ENCODE results near the gene UCMA. TPM values are rescaled to one million over a fixed set of nuclear protein-coding genes. Genes with fewer than 3 reads are reported as not detected.

The UCMA gene
- total RNA-seq, 1 experiment from 2014 or later, result not detected

GRCh38 chr10:13193637-13194036, 40.5 kb downstream of the UCMA start:
- Mint-ChIP-seq H3K36me3 (ENCODE audit: insufficient read depth, unreplicated experiment) (peaks cover 12% of the 10 kb centered on the region), H3K4me1 (ENCODE audit: low read depth, unreplicated experiment) (no peaks in the 10 kb centered on the region), H3K4me3 (ENCODE audit: low read depth, unreplicated experiment) (no peak overlapping the region), H3K27me3 (ENCODE audit: unreplicated experiment) (no peaks in the 10 kb centered on the region), H3K27ac (ENCODE audit: unreplicated experiment) (no peak overlapping the region), H3K9me3 (ENCODE audit: low read depth, unreplicated experiment) (no peaks in the 10 kb centered on the region)
- intact Hi-C loops (cut with micrococcal nuclease; ENCODE audit: unreplicated experiment), result no loop called here
- no TSS peak for BruUV-seq (replicated peaks)
- CTCF ChIA-PET, result interaction anchor here (0.6 kb wide), 1 partner anchor 1113 kb away, joined by 5 read pairs; no protein-coding TSS in a partner anchor
- no peak for DNase-seq
- no peak for TF ChIP-seq CTCF (IDR thresholded peaks at IDR 0.05; ENCODE audit: unreplicated experiment)

- intact Hi-C loops (cut with micrococcal nuclease; ENCODE audit: unreplicated experiment), result no loop called here
- Mint-ChIP-seq H3K9me3 (ENCODE audit: low read depth, unreplicated experiment) (no peaks in the 10 kb centered on the region), H3K4me1 (ENCODE audit: low read depth, unreplicated experiment) (no peaks in the 10 kb centered on the region), H3K4me3 (ENCODE audit: low read depth, unreplicated experiment) (no peak overlapping the region), H3K27ac (ENCODE audit: unreplicated experiment) (no peak overlapping the region), H3K27me3 (ENCODE audit: unreplicated experiment) (no peaks in the 10 kb centered on the region), H3K36me3 (ENCODE audit: insufficient read depth, unreplicated experiment) (peaks cover 12% of the 10 kb centered on the region)
- TF ChIP-seq CTCF (IDR thresholded peaks at IDR 0.05; ENCODE audit: unreplicated experiment), result no peak
- CTCF ChIA-PET, result no interaction called here
- no TSS peak for BruUV-seq (replicated peaks)
- DNase-seq, result no peak
Observed at GRCh38 chr10:13191362-13191761, 42.8 kb downstream of the UCMA start.

GRCh38 chr10:13190816-13191215, 43.4 kb downstream of the UCMA start:
- Mint-ChIP-seq H3K9me3 (ENCODE audit: low read depth, unreplicated experiment) (no peaks in the 10 kb centered on the region), H3K36me3 (ENCODE audit: insufficient read depth, unreplicated experiment) (peaks cover 8% of the 10 kb centered on the region), H3K4me1 (ENCODE audit: low read depth, unreplicated experiment) (no peaks in the 10 kb centered on the region), H3K27ac (ENCODE audit: unreplicated experiment) (no peak overlapping the region), H3K4me3 (ENCODE audit: low read depth, unreplicated experiment) (no peak overlapping the region), H3K27me3 (ENCODE audit: unreplicated experiment) (no peaks in the 10 kb centered on the region)
- DNase-seq, result no peak
- BruUV-seq (replicated peaks), result no TSS peak
- TF ChIP-seq CTCF (IDR thresholded peaks at IDR 0.05; ENCODE audit: unreplicated experiment), result no peak
- CTCF ChIA-PET, result no interaction called here
- intact Hi-C loops (cut with micrococcal nuclease; ENCODE audit: unreplicated experiment), result no loop called here

- CTCF ChIA-PET, result no interaction called here
- H3K4me1 Mint-ChIP-seq (ENCODE audit: low read depth, unreplicated experiment), result no peaks in the 10 kb centered on the region
Observed at GRCh38 chr10:13189961-13190360, 44.2 kb downstream of the UCMA start.

More at GRCh38 chr10:13189961-13190360, 44.2 kb downstream of the UCMA start:
- DNase-seq, result no peak
- intact Hi-C loops (cut with micrococcal nuclease; ENCODE audit: unreplicated experiment), result no loop called here
- Mint-ChIP-seq H3K27me3 (ENCODE audit: unreplicated experiment) (no peaks in the 10 kb centered on the region), H3K27ac (ENCODE audit: unreplicated experiment) (no peak overlapping the region), H3K36me3 (ENCODE audit: insufficient read depth, unreplicated experiment) (peaks cover 8% of the 10 kb centered on the region), H3K4me3 (ENCODE audit: low read depth, unreplicated experiment) (no peak overlapping the region), H3K9me3 (ENCODE audit: low read depth, unreplicated experiment) (no peaks in the 10 kb centered on the region)
- BruUV-seq (replicated peaks), result no TSS peak
- TF ChIP-seq CTCF (IDR thresholded peaks at IDR 0.05; ENCODE audit: unreplicated experiment), result no peak
